Measurements from ENCODE around the gene VPS41.

VPS41 gene

GRCh38 chr7:38851321-38851720 is 57.7 kb downstream of the VPS41 start:
- no peak for DNase-seq

GRCh38 chr7:38846280-38846679 is 62.7 kb downstream of the VPS41 start:
- DNase-seq = no peak

- no peak for DNase-seq
Observed at GRCh38 chr7:38844952-38845563, 63.9 kb downstream of the VPS41 start.

GRCh38 chr7:38842746-38843145 is 66.2 kb downstream of the VPS41 start:
- no peak for DNase-seq

- no peak for DNase-seq
Observed at GRCh38 chr7:38840736-38841460, 68.1 kb downstream of the VPS41 start.

GRCh38 chr7:38839851-38840250 is 69.1 kb downstream of the VPS41 start:
- no peak for DNase-seq

GRCh38 chr7:38838725-38839385 is 70.1 kb downstream of the VPS41 start:
- DNase-seq = no peak

GRCh38 chr7:38834357-38834756 is 74.6 kb downstream of the VPS41 start:
- DNase-seq = no peak

GRCh38 chr7:38833329-38833728 is 75.7 kb downstream of the VPS41 start:
- DNase-seq = no peak

- DNase-seq = no peak
Observed at GRCh38 chr7:38831259-38831996, 77.6 kb downstream of the VPS41 start.

- no peak for DNase-seq
Observed at GRCh38 chr7:38830826-38831225, 78.2 kb downstream of the VPS41 start.

- DNase-seq = no peak
Observed at GRCh38 chr7:38829488-38830165, 79.4 kb downstream of the VPS41 start.

- DNase-seq = no peak
Observed at GRCh38 chr7:38828026-38828425, 81.0 kb downstream of the VPS41 start.

- DNase-seq = no peak
Observed at GRCh38 chr7:38825721-38826440, 83.1 kb downstream of the VPS41 start.

- DNase-seq = no peak
Observed at GRCh38 chr7:38824948-38825347, 84.0 kb downstream of the VPS41 start.

GRCh38 chr7:38822549-38822948 is 86.4 kb downstream of the VPS41 start:
- DNase-seq = no peak

- no peak for DNase-seq
Observed at GRCh38 chr7:38820571-38820970, 88.4 kb downstream of the VPS41 start.

- DNase-seq = no peak
Observed at GRCh38 chr7:38819463-38819862, 89.5 kb downstream of the VPS41 start.

GRCh38 chr7:38817526-38817925 is 91.5 kb downstream of the VPS41 start:
- no peak for DNase-seq

- DNase-seq = no peak
Observed at GRCh38 chr7:38813768-38814167, 95.2 kb downstream of the VPS41 start.

- DNase-seq = no peak
Observed at GRCh38 chr7:38806912-38807311, 102.1 kb downstream of the VPS41 start.

- no peak for DNase-seq
Observed at GRCh38 chr7:38801786-38802185, 107.2 kb downstream of the VPS41 start.

Measured in NCI-H748 treated with DMSO at 0.1 percent for 48 hours (cell line).